Right atrium auricular region (tissue), 2 donors: ENCODE results near the gene ARPC1B. TPM values are rescaled to one million over a fixed set of nuclear protein-coding genes. Genes with fewer than 3 reads are reported as not detected.

Experiments
- DNase-seq: peaks from one replicate; pipeline ENCODE4 v3.0.0-alpha.2; 2019; ENCODE audit warnings: low spot score
- H3K27ac ChIP-seq, 2 donors: fragments of 200-600 bp; sonication (generic); 1 replicate in 1 of 2; 2 replicates in 1 of 2; pipeline ENCODE4 v1.5.1; 2016 to 2019
- H3K27me3 ChIP-seq, 2 donors: fragments of 200-600 bp; sonication (generic); one replicate each; pipeline versions ENCODE4 v1.5.1 to v1.6.0; 2017 to 2019
- H3K36me3 ChIP-seq: fragments of 200-600 bp; sonication (generic); one replicate; pipeline ENCODE4 v1.5.1; 2016
- H3K4me1 ChIP-seq, 2 donors: fragments of 200-600 bp; sonication (generic); one replicate each; pipeline versions ENCODE4 v1.5.1 to v1.6.0; 2017 to 2019
- H3K4me3 ChIP-seq, 2 donors: fragments of 200-600 bp; sonication (generic); 1 replicate in 1 of 2; 2 replicates in 1 of 2; pipeline ENCODE4 v1.5.1; 2017 to 2019; ENCODE audit warnings: mild to moderate bottlenecking in 1 of 2, moderate library complexity in 1 of 2
- H3K9me3 ChIP-seq, 2 donors: fragments of 200-600 bp; sonication (generic); one replicate each; pipeline ENCODE4 v1.5.1; 2019
- total RNA-seq, 2 donors: library from RNA; depleted of rRNA; stranded (reverse); fragments of >200 nt; gene quantifications; one replicate each; pipeline ENCODE4 v1.1.0, GENCODE V29; 2016
- TF ChIP-seq, protein P1 (sequence below), 2 donors: fragments of 200-600 bp; sonication (generic); IDR thresholded peaks; one replicate each; pipeline ENCODE4 v1.5.1; 2019; ENCODE audit warnings: antibody characterized with exemption in 2 of 2

The ARPC1B gene
- total RNA-seq, 2 donors from 2014 or later, result 53.0 to 115 TPM

GRCh38 chr7:99395616-99396327, 21.2 kb downstream of the ARPC1B start:
- Histone ChIP-seq H3K27ac (no peak overlapping the region), H3K4me1 (peaks cover 0 to 20% of the 10 kb centered on the region in 2 donors), H3K36me3 (peaks cover 63% of the 10 kb centered on the region), H3K27me3 (no peaks in the 10 kb centered on the region), H3K9me3 (no peaks in the 10 kb centered on the region), H3K4me3 (no peak overlapping the region)
- DNase-seq, result no peak
- TF ChIP-seq, protein P1, sequence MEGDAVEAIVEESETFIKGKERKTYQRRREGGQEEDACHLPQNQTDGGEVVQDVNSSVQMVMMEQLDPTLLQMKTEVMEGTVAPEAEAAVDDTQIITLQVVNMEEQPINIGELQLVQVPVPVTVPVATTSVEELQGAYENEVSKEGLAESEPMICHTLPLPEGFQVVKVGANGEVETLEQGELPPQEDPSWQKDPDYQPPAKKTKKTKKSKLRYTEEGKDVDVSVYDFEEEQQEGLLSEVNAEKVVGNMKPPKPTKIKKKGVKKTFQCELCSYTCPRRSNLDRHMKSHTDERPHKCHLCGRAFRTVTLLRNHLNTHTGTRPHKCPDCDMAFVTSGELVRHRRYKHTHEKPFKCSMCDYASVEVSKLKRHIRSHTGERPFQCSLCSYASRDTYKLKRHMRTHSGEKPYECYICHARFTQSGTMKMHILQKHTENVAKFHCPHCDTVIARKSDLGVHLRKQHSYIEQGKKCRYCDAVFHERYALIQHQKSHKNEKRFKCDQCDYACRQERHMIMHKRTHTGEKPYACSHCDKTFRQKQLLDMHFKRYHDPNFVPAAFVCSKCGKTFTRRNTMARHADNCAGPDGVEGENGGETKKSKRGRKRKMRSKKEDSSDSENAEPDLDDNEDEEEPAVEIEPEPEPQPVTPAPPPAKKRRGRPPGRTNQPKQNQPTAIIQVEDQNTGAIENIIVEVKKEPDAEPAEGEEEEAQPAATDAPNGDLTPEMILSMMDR (IDR thresholded peaks at IDR 0.05), result no peak

DNA sequence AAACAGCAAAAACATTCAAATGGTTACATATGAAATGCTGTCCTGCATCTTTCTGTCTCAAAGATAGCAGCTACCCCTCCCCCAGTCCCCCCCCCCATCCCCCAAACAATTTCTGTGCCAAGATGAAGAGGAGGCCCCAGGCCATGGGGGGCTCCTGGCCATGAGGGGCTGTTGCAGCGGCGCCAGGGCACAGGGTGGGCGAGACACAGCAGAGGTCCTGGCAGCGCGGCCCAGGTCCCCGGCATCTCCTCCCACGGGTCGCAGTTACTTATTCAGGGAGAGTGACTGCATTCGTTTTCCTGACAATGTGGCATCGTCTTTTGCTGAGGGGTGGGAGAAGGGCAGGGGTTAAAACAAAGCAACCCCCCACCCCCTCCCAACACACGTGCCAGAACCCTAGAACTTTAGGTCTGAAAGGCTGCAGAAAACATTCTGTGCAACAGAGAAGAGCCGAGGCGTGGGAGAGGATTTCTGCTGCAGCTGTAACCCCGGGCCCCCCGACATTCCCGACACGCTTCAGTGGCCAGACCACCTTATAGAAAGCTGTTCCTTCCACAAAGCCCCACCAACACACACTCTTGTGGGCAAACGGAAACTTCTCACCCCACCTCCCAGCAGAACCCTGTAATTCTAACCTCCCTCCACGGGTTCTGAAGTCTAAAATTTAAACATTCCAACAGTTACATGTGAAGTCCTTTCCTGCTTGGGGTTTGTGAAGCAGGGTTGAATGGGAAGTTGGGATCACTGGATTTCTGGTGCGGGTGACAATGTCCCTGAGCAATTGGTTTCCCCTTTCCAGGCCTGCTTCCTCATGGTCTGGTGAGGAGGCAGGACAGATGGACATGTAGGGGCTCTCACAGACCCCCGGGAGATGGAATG, 22.1 kb downstream of the ARPC1B start:
- TF ChIP-seq, protein P1 (IDR thresholded peaks at IDR 0.05), result no peak
- Histone ChIP-seq H3K4me1 (peaks cover 0 to 20% of the 10 kb centered on the region in 2 donors), H3K27me3 (no peaks in the 10 kb centered on the region), H3K27ac (no peak overlapping the region), H3K36me3 (peaks cover 72% of the 10 kb centered on the region), H3K4me3 (no peak overlapping the region), H3K9me3 (no peaks in the 10 kb centered on the region)
- no peak for DNase-seq

- no peak overlapping the region for H3K4me3 ChIP-seq
- no peak for DNase-seq
Measured at GRCh38 chr7:99397297-99397983, 22.9 kb downstream of the ARPC1B start.

DNA sequence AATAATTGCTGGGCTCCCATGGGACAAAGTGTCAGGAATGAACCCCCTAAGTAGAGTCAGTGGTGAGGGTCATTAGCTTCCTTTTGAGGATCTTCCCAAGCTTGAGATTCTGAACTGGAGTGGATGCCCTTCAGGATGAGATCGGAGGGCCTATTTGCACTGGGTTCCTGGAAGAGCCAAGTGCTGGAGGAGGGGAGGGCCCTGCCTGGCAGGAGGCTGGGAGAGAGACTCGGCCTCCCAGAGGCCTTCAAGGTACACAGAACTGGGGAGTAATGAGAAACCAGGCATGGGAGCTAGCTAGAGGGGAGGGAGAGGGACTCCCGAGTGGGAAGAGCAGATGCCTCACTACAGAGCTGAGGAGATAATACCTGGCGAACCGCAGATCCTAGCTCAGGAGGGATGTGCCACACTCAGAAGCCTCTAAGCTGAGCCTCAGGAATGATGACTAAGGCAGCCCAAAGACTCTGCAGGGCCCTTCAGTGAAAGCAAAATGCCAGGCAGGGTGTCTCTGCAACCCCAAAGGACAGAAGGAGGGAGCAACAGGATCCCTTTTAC, 24.4 kb downstream of the ARPC1B start:
- DNase-seq, result no peak

More at GRCh38 chr7:99397297-99397983, 22.9 kb downstream of the ARPC1B start:
- Histone ChIP-seq H3K36me3 (peaks cover 78% of the 10 kb centered on the region), H3K27ac (no peak overlapping the region), H3K27me3 (no peaks in the 10 kb centered on the region), H3K4me1 (peaks cover 0 to 13% of the 10 kb centered on the region in 2 donors), H3K9me3 (no peaks in the 10 kb centered on the region)
- TF ChIP-seq, protein P1 (IDR thresholded peaks at IDR 0.05), result no peak

GRCh38 chr7:99399597-99399996, 25.1 kb downstream of the ARPC1B start:
- H3K36me3 ChIP-seq, result peaks cover 82% of the 10 kb centered on the region
- DNase-seq, result no peak
- H3K4me1 ChIP-seq, result no peaks in the 10 kb centered on the region
- TF ChIP-seq, protein P1 (IDR thresholded peaks at IDR 0.05), result no peak
- no peak overlapping the region for H3K27ac ChIP-seq
- no peaks in the 10 kb centered on the region for H3K27me3 ChIP-seq
- no peak overlapping the region for H3K4me3 ChIP-seq
- H3K9me3 ChIP-seq, result no peaks in the 10 kb centered on the region

More for the DNA sequence above, 24.4 kb downstream of the ARPC1B start:
- peaks cover 87% of the 10 kb centered on the region for H3K36me3 ChIP-seq
- H3K9me3 ChIP-seq, result no peaks in the 10 kb centered on the region
- TF ChIP-seq, protein P1 (IDR thresholded peaks at IDR 0.05), result no peak
- no peaks in the 10 kb centered on the region for H3K27me3 ChIP-seq
- no peak overlapping the region for H3K4me3 ChIP-seq
- peaks cover 0 to under 1% of the 10 kb centered on the region in 2 donors for H3K4me1 ChIP-seq
- no peak overlapping the region for H3K27ac ChIP-seq
